ENCODE measurements around the gene GIGYF2. TPM values are rescaled to one million over a fixed set of nuclear protein-coding genes. Genes with fewer than 3 reads are reported as not detected.
"Not testable (repeated sequence)": the region's sequence is repeated elsewhere in the genome, so short reads cannot be mapped to it uniquely, and the experiment has no call there.

GIGYF2 gene
- polyA plus RNA-seq, 2 of the 4 experiments (the other 2 are of a cell fraction) = 31.2 to 46.3 TPM

- TF ChIP-seq ELK1 (IDR thresholded peaks at IDR 0.05; ENCODE audit: low read depth, low read length) (no peak), ATOH8 (CRISPR knock-in tag; IDR thresholded peaks at IDR 0.05; ENCODE audit: low read depth) (no peak), MAZ (IDR thresholded peaks at IDR 0.05; ENCODE audit: borderline replicate concordance, low read depth, low read length) (no peak)
- Histone ChIP-seq H3K4me3 (no peak overlapping the region), H3K4me1 (no peaks in the 10 kb centered on the region), H3K4me2 (no peak overlapping the region), H3K27ac (no peak overlapping the region), H3K9me3 (no peaks in the 10 kb centered on the region)
- ATAC-seq (no peak), FAIRE-seq (no peak), DNase-seq (ENCODE audit: low read depth in 1 of 2, low spot score in 1 of 2) (no peak)
- CTCF ChIA-PET = interaction anchor here (1.4 kb wide), 1 partner anchor 78 kb away, joined by 3 read pairs; no protein-coding TSS in a partner anchor
- WGBS (ENCODE audit: missing lambda C conversion rate) = 57% methylated on average over 3 of the region's 3 CpGs
- POLR2A ChIA-PET = no interaction called here
Measured at GRCh38 chr2:232689152-232689910, 7.8 kb upstream of the GIGYF2 start.

GRCh38 chr2:232691117-232691516 is 6.0 kb upstream of the GIGYF2 start:
- H3K4me1 ChIP-seq; H3K27ac ChIP-seq; ATAC-seq; H3K9me3 ChIP-seq; H3K4me2 ChIP-seq; FAIRE-seq; H3K4me3 ChIP-seq; CTCF ChIA-PET; POLR2A ChIA-PET; DNase-seq (ENCODE audit: low read depth in 1 of 2, low spot score in 1 of 2): not testable (repeated sequence)
- 76% methylated on average over 11 of the region's 13 CpGs for WGBS (ENCODE audit: missing lambda C conversion rate)

- H3K4me3 ChIP-seq = no peak overlapping the region
- ATAC-seq (no peak), DNase-seq (ENCODE audit: low read depth in 1 of 2, low spot score in 1 of 2) (no peak), FAIRE-seq (no peak)
- peaks cover 7% of the 10 kb centered on the region for H3K4me1 ChIP-seq
- WGBS (ENCODE audit: missing lambda C conversion rate) = 60% methylated on average over 4 of the region's 4 CpGs
- H3K27ac ChIP-seq = no peak overlapping the region
- ChIA-PET POLR2A (no interaction called here), CTCF (interaction anchor here (0.6 to 1.6 kb wide), 3 partner anchors 12 to 86 kb away, joined by 3 to 4 read pairs (median 3); no protein-coding TSS in a partner anchor)
- no peaks in the 10 kb centered on the region for H3K9me3 ChIP-seq
- H3K4me2 ChIP-seq = no peak overlapping the region
- TF ChIP-seq HEYL (CRISPR knock-in tag; IDR thresholded peaks at IDR 0.05) = no peak
- TF ChIP-seq JUNB (IDR thresholded peaks at IDR 0.05) = no peak
- no peak for TF ChIP-seq HMGXB4 (CRISPR knock-in tag; IDR thresholded peaks at IDR 0.05; ENCODE audit: borderline replicate concordance)
Measured at GRCh38 chr2:232693344-232693743, 3.8 kb upstream of the GIGYF2 start.

- TF ChIP-seq HMGXB4 (CRISPR knock-in tag; IDR thresholded peaks at IDR 0.05; ENCODE audit: borderline replicate concordance) = no peak
- no peak for TF ChIP-seq FOSL2 (IDR thresholded peaks at IDR 0.05)
- TF ChIP-seq FOSL2 (CRISPR knock-in tag; IDR thresholded peaks at IDR 0.05) = peak; percentile 64
- no peak for TF ChIP-seq ZFP36 (IDR thresholded peaks at IDR 0.05; ENCODE audit: borderline replicate concordance, partially characterized antibody)
- ATAC-seq (peak in 1 of 2 experiments; percentile 8; a peak in 2 of 6 replicates), FAIRE-seq (no peak), DNase-seq (ENCODE audit: low read depth in 1 of 2, low spot score in 1 of 2) (no peak)
- CTCF ChIA-PET = interaction anchor here (0.6 to 1.5 kb wide), 3 partner anchors 82 to 1268 kb away, joined by 3 to 4 read pairs (median 4); no protein-coding TSS in a partner anchor
- Histone ChIP-seq H3K9me3 (no peaks in the 10 kb centered on the region), H3K4me3 (peak overlapping the region; percentile 21; the same call in 1 of the 3 replicates), H3K4me1 (peaks cover 29% of the 10 kb centered on the region), H3K27ac (peak overlapping the region; percentile 82 to 85), H3K4me2 (peak overlapping the region; percentile 89)
- WGBS (ENCODE audit: missing lambda C conversion rate) = 56% methylated on average over 9 of the region's 10 CpGs
- POLR2A ChIA-PET = interaction anchor here (0.6 to 2.0 kb wide), 2 partner anchors 9 to 63 kb away, joined by 3 to 6 read pairs; partner anchors contain the start of gene EFHD1
Measured at GRCh38 chr2:232696609-232697058, 497 bp upstream of the GIGYF2 start.

Data from A549 (cell line).